GM12875 (cell line): Measurements from ENCODE around the gene TNIK.

ENCODE experiments used
- H3K4me3 ChIP-seq: one replicate; pipeline ENCODE4 v1.5.1; 2011; ENCODE audit warnings: low read depth, low read length, control low read depth
- TF ChIP-seq, protein P1 (sequence below): IDR thresholded peaks from 2 replicates; pipeline ENCODE4 v1.5.1; 2011; ENCODE audit warnings: low read depth, mild to moderate bottlenecking, control low read depth, inconsistent platforms, low read length, moderate library complexity, borderline replicate concordance; ENCODE audit not compliant: insufficient read depth

TNIK gene

DNA sequence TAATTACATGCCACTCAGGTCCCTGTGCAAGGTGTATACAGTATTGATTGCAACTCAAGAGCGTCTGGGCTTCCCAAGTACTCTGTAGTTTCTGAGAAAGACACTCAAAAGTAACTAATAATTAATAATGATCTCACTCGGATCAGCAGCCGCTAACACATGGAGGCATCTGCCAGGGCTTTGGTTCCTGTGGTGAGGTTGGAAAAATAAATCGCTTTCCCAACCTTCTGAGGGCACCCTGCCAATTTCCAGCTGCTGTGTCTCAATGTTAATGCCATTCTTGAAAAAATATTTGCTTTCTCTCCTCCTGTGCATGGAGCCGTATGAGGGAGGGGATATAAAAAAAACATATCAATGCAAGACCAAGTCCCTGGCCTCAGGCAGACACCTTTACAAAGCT, 317.2 kb downstream of the TNIK start:
- TF ChIP-seq, protein P1, sequence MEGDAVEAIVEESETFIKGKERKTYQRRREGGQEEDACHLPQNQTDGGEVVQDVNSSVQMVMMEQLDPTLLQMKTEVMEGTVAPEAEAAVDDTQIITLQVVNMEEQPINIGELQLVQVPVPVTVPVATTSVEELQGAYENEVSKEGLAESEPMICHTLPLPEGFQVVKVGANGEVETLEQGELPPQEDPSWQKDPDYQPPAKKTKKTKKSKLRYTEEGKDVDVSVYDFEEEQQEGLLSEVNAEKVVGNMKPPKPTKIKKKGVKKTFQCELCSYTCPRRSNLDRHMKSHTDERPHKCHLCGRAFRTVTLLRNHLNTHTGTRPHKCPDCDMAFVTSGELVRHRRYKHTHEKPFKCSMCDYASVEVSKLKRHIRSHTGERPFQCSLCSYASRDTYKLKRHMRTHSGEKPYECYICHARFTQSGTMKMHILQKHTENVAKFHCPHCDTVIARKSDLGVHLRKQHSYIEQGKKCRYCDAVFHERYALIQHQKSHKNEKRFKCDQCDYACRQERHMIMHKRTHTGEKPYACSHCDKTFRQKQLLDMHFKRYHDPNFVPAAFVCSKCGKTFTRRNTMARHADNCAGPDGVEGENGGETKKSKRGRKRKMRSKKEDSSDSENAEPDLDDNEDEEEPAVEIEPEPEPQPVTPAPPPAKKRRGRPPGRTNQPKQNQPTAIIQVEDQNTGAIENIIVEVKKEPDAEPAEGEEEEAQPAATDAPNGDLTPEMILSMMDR, result no peak
- H3K4me3 ChIP-seq, result no peak overlapping the region

DNA sequence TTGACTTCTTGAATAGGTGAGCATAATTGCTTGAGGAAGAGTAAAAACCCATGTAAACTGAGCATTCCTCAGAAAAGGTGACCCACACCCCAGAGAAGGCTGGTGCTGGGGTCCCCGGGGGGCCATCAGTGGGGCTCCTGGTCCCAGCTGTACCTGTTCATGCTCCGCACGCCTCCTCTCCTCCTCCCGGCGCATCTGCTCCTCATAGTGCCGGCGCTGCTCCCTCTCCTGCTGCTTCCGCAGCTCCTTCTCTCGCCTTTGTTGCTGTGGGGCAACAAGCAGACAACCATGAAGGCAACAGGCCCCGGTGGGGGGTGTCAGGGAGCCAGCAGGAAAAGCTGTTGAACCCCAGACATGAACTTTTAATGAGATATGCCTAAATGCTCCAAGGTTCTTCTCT, 320.0 kb downstream of the TNIK start:
- H3K4me3 ChIP-seq, result no peak overlapping the region
- TF ChIP-seq, protein P1, result no peak

DNA sequence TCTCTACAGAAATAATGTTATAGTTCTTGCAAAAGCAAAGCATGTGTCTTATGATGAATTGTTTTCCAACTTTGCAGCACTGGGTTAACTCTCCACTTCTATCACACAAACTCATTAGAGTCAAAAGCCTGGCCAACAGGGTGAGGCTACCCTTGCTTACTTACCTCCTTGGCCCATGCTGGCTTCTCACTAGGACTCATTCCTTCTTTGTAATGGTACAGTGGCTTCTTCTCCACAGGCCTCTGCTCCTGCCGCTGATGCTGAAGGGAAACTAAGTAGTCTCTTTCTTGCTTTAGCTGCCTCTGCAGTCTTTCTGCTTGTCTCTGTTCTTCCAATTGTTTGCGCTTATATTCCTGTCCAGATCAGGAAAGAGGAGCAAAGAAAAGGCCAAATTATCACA, 322.2 kb downstream of the TNIK start:
- H3K4me3 ChIP-seq, result no peak overlapping the region
- TF ChIP-seq, protein P1, result no peak

DNA sequence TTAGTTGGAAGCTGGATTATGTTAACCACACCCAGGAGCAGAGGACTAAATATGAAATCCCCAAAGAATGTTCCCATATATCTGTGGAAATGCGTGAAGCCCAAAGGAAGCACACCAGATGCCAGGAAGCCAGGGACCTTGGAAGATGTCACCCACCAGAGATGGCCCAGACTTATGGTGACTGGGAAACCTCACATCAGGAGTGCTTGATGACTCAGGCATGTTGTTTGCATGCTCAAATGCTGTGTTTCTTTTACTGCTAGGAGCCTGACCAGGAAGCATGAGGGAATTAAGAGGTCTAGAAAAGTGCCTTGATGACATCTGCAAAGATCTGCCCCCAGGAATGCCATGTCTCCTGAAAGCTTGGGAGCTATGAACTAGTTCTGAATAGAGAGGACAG, 324.7 kb downstream of the TNIK start:
- TF ChIP-seq, protein P1, result no peak

DNA sequence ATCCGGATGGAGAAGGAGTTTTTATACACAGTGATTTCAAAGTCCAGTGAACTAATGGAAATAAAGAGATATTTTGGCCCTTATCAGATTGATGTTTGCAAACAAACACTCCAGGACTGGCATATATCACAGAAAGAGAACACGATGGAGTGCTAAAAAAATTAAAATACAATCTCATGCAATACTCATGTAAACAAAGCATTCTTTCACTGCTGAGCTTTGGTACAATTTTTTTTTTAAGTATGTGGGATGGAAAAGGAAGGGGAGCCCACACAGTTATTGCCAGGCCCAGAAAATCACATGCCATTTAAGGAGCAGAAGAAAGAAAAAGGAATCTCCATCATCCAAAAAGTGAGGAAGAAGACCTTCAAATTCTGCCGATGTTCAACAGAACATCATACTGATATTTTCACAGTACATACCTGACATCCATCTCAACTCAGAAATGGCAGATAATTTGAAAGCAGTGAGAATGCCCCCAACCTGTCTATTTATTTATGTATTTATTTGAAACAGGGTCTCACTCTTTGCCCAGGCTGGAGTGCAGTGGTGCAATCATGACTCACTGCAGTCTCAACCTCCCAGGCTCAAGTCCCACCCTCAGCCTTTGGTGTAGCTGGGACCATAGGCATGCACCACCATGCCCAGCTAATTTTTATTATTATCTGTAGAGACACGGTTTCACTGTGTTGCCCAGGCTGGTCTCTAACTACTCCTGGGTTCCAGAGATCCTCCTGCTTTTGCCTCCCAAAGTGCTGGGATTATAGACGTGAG, 326.2 kb downstream of the TNIK start:
- TF ChIP-seq, protein P1, result no peak
- no peak overlapping the region for H3K4me3 ChIP-seq

More for the DNA sequence above, 324.7 kb downstream of the TNIK start:
- no peak overlapping the region for H3K4me3 ChIP-seq

DNA sequence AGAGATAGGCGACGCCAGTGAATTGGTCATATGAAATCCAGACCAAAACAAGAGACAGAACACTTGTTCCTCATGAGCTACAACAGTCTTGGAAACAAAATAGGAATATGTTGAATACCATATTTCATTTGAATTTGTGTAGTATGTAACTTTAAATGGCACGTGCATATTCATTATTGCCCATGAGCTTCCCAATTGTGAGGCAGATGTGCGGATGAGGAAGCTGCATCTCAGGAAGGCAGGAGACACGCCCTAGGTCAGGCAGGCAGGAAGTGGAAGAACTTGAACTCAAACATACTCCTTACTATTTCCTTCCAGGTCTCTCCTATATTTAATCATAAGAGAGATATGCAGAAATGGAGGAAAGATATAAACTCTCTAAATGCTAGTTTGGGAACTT, 326.9 kb downstream of the TNIK start:
- no peak overlapping the region for H3K4me3 ChIP-seq
- TF ChIP-seq, protein P1, result no peak

DNA sequence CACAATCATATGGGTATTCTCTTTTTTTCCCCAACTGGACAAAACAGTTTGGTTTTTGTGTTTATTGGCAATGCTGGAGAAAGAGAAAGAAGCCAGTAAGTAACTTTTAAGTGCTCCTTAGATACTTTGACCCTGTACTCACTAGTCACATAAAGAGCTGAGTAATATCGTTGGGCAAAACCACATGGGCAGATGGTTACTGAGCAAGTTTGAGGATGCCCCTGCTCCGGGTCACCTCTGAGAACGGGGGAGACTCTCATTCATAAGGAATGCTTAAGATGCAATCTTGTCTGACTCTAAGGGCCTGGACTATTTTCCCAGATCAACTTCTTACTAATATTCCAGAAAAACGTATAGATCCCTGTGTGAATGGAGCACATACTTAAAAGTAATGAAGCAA, 327.3 kb downstream of the TNIK start:
- H3K4me3 ChIP-seq, result no peak overlapping the region
- TF ChIP-seq, protein P1, result no peak
